Right ventricle myocardium inferior (tissue), 1 donor: ENCODE results near the gene PCBP3. TPM values are rescaled to one million over a fixed set of nuclear protein-coding genes. Genes with fewer than 3 reads are reported as not detected.
A peak's percentile ranks its signal among the peaks of the same experiment; 100 is the strongest.
"Not testable (repeated sequence)": the region's sequence is repeated elsewhere in the genome, so short reads cannot be mapped to it uniquely, and the experiment has no call there.

ENCODE experiments used
- ATAC-seq: fragments of 200-7000 bp; cut with Tn5 transposase; one replicate; pipeline ENCODE4 v1.9.1; 2020; ENCODE audit warnings: mild to moderate bottlenecking, moderate library complexity
- DNase-seq: peaks from one replicate; pipeline ENCODE4 v3.0.0; 2021; ENCODE audit errors: missing footprints
- intact Hi-C: fragments of 100-400 bp; cut with DNase I; formaldehyde crosslinking; loops from one replicate; pipeline ENCODE4 v1.11.0; 2022
- total RNA-seq: library from RNA; stranded (reverse); fragmentation: NEBNext Ultra II Directional; extraction: Animal tissue kit (Norgen Biotek cat#: 25700); gene quantifications from one replicate; pipeline ENCODE4 v1.2.1, GENCODE V29; 2021
- donor health status: DM: no; HTN: yes; CAD: no; lungs with severe emphysema.

PCBP3 gene
- total RNA-seq, 1 donor from 2014 or later = 3.7 TPM

DNA sequence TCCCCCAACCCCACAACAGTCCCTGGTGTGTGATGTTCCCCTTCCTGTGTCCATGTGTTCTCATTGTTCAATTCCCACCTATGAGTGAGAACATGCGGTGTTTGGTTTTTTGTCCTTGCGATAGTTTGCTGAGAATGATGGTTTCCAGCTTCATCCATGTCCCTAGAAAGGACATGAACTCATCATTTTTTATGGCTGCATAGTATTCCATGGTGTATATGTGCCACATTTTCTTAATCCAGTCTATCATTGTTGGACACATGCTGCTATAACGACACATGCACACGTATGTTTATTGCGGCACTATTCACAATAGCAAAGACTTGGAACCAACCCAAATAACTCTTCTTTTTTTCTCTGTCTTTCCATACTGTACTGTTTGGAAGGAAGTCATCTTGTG, 66.8 kb downstream of the PCBP3 start:
- ATAC-seq, DNase-seq, intact Hi-C loops: not testable (repeated sequence)

- intact Hi-C loops = no loop called here
- ATAC-seq = no peak
- DNase-seq = no peak
Observed at GRCh38 chr21:45713613-45714012, 70.1 kb downstream of the PCBP3 start.

DNA sequence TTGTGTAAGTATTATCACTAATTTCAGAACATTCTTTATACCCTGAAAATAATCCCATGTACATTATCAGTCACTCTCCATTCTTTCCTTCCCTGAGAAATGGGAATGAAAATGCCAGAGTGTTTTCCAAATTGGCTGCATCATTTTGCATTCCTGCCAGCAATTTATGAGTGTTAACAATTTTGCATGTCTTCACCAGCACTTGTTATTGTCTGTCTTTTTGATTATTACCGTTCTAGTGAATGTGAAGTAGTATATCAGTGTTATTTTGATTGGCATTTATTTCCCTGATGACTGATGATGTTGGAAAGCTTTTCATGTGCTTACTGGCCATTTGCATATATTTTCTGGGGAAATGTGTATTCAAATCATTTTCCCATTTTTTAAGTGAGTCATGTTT, 71.9 kb downstream of the PCBP3 start:
- intact Hi-C loops = no loop called here
- DNase-seq = no peak
- no peak for ATAC-seq

DNA sequence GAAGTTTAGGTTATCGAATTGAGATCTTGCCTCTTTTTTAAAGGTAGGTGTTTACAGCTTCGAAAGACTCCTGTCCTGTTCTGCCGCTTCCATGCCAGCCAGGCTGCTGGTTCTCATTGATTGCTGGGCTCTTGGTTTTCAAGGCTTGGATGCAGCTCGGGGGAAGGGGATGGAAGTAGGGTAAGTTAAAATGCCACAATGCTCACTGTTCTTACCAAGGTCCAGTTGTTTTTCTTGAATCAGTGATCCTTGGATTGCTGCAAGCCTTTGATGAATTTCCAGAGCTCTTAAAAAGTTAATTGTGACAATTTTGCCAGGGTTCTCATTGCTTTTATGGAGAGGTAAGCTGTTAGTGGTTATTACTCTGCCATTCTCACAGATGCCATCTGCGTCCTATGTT, 74.9 kb downstream of the PCBP3 start:
- intact Hi-C loops = no loop called here
- DNase-seq (no peak), ATAC-seq (no peak)

DNA sequence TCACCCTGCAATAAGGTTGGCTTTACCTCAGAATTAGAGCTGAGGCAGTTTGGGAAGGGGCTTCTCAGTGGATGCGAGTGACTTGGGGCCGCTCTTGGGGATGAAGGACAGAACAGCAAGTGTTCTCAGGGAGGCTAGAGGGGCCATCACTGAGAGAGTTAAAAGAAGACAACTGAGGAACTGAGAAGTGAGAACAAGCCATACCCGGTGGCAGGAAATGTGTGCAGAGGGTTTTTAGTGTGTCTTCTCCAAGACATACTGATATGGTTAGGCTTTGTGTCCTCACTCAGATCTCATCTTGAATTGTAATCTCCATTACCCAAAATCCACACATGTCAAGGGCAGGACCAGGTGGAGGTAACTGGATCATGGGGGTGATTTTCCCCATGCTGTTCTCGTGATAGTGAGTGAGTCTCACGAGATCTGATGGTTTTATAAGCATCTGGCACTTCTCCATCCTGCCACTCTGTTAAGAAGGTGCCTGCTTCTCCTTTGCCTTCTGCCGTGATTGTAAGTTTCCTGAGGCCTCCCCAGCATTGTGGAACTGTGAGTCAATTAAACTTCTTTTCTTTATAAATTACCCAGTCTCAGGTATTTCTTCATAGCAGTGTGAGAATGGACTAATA, 75.8 kb downstream of the PCBP3 start:
- intact Hi-C loops = no loop called here
- DNase-seq (no peak), ATAC-seq (no peak)

DNA sequence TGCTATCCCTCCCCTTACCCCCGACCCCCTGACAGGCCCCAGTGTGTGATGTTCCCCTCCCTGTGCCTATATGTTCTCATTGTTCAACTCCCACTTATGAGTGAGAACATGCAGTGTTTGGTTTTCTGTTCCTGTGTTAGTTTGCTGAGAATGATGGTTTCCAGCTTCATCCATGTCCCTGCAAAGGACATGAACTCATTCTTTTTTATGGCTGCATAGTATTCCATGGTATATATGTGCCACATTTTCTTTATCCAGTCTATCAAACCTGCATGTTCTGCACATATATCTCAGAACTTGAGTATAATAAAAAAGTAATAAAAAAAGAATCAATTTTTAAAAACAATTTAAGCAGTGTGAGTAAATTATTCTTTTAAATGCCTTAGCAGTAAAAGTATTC, 76.7 kb downstream of the PCBP3 start:
- DNase-seq, intact Hi-C loops, ATAC-seq: not testable (repeated sequence)

- DNase-seq (no peak), ATAC-seq (no peak)
- intact Hi-C loops = no loop called here
Observed at GRCh38 chr21:45721671-45722070, 78.1 kb downstream of the PCBP3 start.

DNA sequence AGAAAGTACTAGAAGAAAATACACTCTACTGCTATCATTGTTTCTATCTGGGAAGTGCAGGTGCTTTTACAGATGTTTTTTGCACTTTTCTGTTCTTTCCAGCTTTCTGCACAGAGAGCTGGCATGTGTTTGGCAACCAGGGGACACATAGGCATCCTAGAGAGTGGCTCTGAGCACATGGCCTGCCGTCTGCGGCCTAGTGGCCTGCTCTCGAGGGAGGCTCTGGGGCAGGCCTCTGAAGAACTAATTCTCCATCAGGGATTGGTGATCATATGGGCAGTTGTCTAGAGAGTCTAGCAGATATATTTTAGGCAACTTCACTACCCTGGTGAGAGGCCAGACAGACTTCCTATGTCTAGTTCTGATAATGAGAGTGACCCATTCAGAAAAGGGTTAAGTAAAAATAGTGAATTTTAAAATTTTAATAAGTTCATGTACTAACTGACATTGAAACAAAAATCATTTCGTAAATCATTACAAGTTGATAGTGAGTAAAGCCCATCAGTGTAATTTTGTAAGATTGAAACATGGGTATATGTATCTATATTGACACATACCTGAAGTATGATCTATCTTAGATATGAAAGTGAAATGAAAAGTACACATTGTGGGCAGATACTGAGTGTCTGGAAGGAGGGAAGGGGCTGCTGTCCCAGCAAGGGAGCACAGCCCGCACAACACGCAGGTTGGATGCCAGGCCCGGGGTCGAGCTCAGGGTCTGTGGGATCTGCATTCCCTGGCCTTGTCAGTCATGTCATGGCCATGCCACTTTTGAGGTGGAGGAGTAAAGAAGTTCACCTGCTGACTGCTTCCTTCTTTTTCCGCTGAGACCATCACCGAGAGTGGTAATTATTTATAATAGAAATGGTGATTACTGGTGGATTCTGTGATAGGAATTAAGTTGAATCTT, 79.8 kb downstream of the PCBP3 start:
- DNase-seq (no peak), ATAC-seq (no peak)

DNA sequence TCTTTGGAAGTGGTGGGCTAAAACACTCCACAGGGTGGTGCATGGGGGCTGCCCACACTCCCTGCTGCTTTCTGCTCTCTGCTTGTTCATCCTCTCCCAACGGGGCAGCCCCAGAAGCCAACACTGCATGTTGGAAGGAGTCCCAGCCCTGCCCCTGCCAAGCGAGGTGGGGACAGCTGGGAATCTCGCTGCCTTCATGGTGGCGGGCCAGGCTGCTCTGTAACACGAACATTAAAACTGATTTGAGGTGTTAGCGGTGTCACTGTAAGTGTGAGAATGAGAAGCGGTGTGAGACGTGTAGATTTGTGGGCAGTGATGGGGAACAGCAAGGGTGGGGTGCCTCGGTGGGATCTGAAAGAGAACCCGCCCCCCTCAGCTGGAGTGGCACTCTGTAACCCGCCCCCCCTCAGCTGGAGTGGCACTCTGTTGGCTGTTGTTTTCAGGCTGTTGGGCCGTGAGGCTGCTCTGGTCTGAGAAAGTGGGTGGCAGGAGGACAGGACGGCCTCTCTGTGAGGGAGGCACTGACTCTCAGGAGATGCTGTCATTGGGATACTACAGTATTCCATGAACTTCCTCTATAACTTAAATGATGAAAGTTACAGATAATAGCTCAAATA, 80.9 kb downstream of the PCBP3 start:
- ATAC-seq (peak; percentile 83), DNase-seq (no peak)
- intact Hi-C loops = no loop called here

More for the DNA sequence above, 79.8 kb downstream of the PCBP3 start:
- intact Hi-C loops = no loop called here

DNA sequence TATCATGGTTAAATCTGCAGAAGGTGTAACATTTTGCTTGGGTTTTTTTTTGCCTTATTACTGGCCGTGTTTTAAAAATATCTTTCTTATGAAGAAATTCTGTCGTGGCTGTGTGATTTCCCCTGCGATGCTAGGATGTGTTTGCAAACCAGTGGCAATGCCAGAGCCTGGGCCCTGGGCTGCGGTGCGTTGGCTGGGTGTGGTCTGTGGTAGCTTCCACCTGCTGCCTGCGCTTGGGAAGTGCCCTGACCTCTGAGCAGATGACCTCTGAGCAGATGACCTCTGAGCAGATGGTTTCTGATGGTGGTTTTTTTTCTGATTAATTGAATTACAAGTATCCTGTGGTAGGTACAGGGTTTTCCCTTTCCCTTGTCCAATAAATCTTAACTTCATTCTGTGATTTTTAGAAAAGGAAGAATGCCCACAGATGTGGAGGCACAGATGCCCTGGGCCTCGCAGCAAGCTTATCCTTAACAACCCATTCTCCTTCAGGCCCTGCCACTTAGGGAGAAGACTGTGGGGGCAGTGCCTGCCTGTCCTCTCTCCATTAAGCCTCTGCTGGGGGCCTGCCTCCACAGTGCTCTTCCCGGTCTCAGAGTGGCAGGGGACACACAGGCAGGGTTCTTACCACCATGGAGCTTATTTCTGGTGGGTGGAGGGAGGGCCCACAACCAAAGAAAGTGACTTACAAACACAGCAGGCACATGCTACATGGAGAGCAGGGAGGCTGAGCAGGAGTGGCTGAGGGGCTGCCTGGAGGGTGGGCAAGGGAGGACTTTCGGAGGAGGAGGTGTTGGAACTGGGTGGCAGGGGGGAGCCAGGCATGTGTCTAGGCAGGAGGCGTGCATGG, 81.7 kb downstream of the PCBP3 start:
- no peak for ATAC-seq
- intact Hi-C loops = no loop called here
- no peak for DNase-seq

GRCh38 chr21:45725844-45726200, 82.3 kb downstream of the PCBP3 start:
- DNase-seq (no peak), ATAC-seq (no peak)
- intact Hi-C loops = no loop called here

DNA sequence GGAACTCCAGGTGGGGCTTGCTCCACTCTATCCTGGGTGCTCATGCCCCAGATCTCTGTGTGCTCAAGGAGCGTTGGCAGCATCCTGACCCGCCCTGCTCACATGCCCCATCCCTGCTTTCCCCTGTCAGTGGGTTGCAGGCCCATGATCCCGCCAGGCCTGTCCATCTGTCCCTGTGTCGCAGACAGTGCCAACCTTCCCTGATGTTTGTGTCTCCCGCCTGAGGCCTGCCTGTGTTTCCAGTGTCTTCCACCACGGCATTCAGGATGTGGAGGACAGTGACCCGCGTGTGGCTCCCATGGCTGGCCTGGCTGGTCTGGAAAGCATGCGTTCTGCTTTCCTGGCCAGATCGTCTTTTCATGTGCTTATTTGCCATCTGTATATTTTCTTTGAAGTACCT, 82.9 kb downstream of the PCBP3 start:
- intact Hi-C loops = no loop called here
- DNase-seq = no peak
- no peak for ATAC-seq

GRCh38 chr21:45727390-45727789, 83.9 kb downstream of the PCBP3 start:
- ATAC-seq = no peak
- DNase-seq = no peak
- intact Hi-C loops = no loop called here

DNA sequence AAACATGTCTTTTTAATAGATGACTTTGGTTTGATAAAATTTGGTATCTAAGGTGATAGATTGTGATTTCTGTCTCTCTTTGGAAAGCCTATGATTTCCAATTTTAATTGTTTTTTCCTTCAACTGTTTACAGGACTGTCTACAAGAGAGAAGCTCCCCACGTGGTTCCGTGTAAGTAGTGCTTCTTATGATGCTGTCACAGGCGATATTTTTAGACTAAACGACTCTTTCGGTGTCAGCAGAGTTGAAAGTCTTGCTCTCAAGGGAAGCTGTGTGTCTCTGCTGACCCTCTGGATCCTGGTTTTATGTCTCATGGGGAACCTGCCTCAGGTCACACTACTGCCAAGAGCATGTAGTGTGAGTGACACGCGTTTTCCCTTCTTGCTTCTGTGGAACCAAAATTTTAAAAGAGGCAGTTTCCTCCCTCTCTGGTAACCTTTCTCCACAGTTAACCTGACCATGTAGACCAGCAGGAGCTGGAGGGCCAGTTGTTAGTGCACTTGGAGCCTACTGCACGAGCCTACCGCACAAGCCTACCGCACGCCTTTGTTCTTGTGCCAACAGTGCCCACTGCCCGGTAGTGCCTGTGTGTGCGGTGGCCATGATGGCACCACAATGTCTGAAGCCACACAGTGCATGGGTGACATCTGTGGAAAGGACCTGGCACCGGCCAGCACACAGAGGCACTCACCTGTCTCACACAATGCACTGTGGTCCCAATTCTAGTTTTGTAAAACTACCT, 91.9 kb downstream of the PCBP3 start:
- no peak for DNase-seq
- intact Hi-C loops = no loop called here
- no peak for ATAC-seq

DNA sequence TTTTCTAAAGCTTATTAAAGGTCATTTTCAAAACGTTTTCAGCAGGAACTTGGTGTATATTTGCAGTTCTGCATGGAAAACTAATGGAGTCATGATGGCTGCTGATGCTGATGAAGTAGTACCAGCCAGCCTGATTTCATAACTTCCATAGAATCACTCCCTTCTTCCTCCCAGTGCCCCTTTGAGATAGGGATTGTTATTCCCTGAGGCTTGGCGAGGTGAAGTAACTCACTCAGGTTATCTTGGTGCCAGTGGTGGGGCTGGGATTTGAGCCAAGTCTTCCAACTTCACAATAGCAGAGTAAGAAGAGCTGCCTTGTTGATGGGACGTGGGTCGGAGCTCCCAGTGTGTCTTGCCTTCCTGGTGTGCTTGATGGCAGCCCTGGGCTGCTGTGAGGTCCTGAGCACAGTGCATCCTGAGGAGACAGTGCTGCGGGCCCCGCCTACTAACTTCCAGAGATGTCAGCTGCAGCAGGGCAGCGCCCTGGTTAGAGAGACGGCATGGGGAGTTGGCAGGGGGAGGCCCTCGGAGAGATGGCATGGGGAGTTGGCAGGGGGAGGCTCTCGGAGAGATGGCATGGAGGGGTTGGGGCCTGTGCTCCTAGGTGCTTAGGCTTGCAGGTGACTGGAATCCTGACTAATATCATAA, 92.6 kb downstream of the PCBP3 start:
- DNase-seq (no peak), ATAC-seq (no peak)
- intact Hi-C loops = no loop called here

- intact Hi-C loops = no loop called here
- no peak for DNase-seq
- no peak for ATAC-seq
Observed at GRCh38 chr21:45736690-45737484, 93.4 kb downstream of the PCBP3 start.

DNA sequence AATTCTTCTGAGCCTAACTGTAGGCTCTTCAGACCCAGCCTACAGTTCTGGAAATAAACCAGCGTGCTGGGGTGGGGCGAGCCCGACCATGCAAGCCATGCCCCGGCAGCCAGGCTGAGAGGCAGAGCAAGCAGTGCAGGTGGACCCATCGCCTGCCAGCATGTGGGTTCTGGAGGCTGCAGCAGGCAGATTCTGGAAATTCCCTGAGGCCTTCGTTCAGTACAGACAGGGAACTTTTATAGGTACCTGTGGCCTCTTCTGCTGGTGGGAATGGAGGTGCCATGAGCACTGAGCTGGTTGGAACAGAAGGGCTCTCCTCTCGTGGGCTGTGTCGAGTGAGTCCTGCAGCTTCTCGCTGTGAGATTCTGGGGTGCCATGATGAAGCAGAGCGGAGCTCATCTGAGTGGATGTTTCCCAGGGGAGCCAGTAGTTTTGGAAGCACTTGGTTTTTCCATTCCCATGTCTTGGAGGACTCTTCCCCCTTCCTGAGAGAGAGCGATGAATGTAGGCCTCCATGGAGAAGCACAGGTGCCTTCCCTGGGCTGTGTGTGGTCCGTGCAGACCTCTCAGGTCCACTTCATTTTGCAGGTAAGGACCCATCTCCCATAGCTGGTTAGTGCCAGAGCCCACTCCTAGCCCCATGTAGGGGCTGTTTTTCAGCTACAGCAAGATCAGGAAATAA, 94.1 kb downstream of the PCBP3 start:
- intact Hi-C loops = no loop called here
- DNase-seq = no peak
- no peak for ATAC-seq
